Heart right ventricle (tissue), 16 donors: ENCODE measurements around the gene CAMSAP3. TPM values are rescaled to one million over a fixed set of nuclear protein-coding genes. Genes with fewer than 3 reads are reported as not detected.

ENCODE experiments used
- ATAC-seq, 8 donors: fragments of 200-7000 bp; cut with Tn5 transposase; one replicate each; pipeline ENCODE4 v1.9.1; 2020; ENCODE audit warnings: mild to moderate bottlenecking in 8 of 8, moderate library complexity in 8 of 8, moderate number of reproducible peaks in 1 of 8
- DNase-seq, 2 donors: peaks; one replicate each; pipeline ENCODE4 v3.0.0-alpha.2; 2020
- H3K27ac ChIP-seq, 10 donors: fragments of 200-600 bp; sonication (generic) in 2 of 10; one replicate each; pipeline versions ENCODE4 v1.5.0 to v1.8.0; 2020 to 2022; ENCODE audit warnings: mild to moderate bottlenecking in 3 of 10
- H3K27me3 ChIP-seq, 7 donors: fragments of 200-600 bp; one replicate each; pipeline ENCODE4 v1.8.0; 2021 to 2022; ENCODE audit warnings: mild to moderate bottlenecking in 2 of 7
- H3K36me3 ChIP-seq, 9 donors: fragments of 200-600 bp; sonication (generic) in 1 of 9; one replicate each; pipeline versions ENCODE4 v1.5.0 to v1.8.0; 2020 to 2022; ENCODE audit warnings: mild to moderate bottlenecking in 2 of 9
- H3K4me1 ChIP-seq, 9 donors: fragments of 200-600 bp; sonication (generic) in 1 of 9; one replicate each; pipeline versions ENCODE4 v1.5.0 to v1.8.0; 2020 to 2022; ENCODE audit warnings: mild to moderate bottlenecking in 4 of 9
- H3K4me3 ChIP-seq, 10 donors: fragments of 200-600 bp; sonication (generic) in 2 of 10; one replicate each; pipeline versions ENCODE4 v1.5.0 to v1.8.0; 2020 to 2022; ENCODE audit warnings: mild to moderate bottlenecking in 7 of 10, moderate library complexity in 2 of 10
- H3K9me3 ChIP-seq, 11 donors: fragments of 200-600 bp in 10 of 11; sonication (generic) in 2 of 11; one replicate each; pipeline versions ENCODE4 v1.5.0 to v1.8.0; 2013 to 2022; ENCODE audit warnings: mild to moderate bottlenecking in 2 of 11, control low read depth in 1 of 11, moderate library complexity in 1 of 11
- CTCF ChIP-seq, 9 donors: fragments of 200-600 bp; sonication (generic) in 2 of 9; IDR thresholded peaks; one replicate each; pipeline versions ENCODE4 v1.5.0 to v1.8.0; 2021 to 2022; ENCODE audit warnings: antibody characterized with exemption in 9 of 9, mild to moderate bottlenecking in 5 of 9, moderate library complexity in 1 of 9
- WGBS, 2 donors: extraction: QIAGEN DNeasy Blood & Tissue Kit; methylation state at CpG; one replicate each; pipeline ENCODE4 v1.1.7; 2013; ENCODE audit warnings: inconsistent platforms in 1 of 2; 5-methylcytosine and 5-hydroxymethylcytosine counted together
- intact Hi-C, 10 donors: fragments of 100-400 bp; cut with DNase I; formaldehyde crosslinking; loops; one replicate each; pipeline versions ENCODE4 v1.11.1 to v1.14.2; 2022
- polyA plus RNA-seq, 2 donors: library from polyadenylated mRNA; stranded (reverse); fragments of 200-250 nt; gene quantifications; one replicate each; pipeline ENCODE4 v1.2.3, GENCODE V29; 2013
- total RNA-seq, 10 donors: library from RNA; stranded (reverse); fragmentation: NEBNext Ultra II Directional in 3 of 10; extraction: Animal tissue kit (Norgen Biotek cat#: 25700) in 3 of 10; gene quantifications; one replicate each; pipeline versions ENCODE4 v1.2.1 to v1.2.4, GENCODE V29; 2021 to 2023
- donor health status: Arrhythmogenic right ventricular cardiomyopathy.
- donor health status: ischemic (EF 13 %, LVEDD 7.1; RV severe dilation, severe dysfunction).
- donor health status: healthy with polysubstance abuse.
- donor health status: DM: no; HTN: yes; CAD: no.
- donor health status: DM: no; HTN: no; CAD: no.
- donor health status: ischemic (EF 25% LVEDD 6.9; RV normal size, moderate dysfunction).
- donor health status: ischemic (EF 25% LVEDD 5.7; RV mildly dilated, moderate dysfunction).
- donor health status: healthy.
- donor health status: DM: yes; HTN: yes; CAD: no.
- donor health status: Ischemic cardiomyopathy.
- donor health status: ischemic (EF 35%, LVEDD 5.7; RV mildly dilated, moderate dysfunction).
- donor health status: nonischemic (EF 11% LVEDD 7.7; RV severe dilation, severe dysfunction).
- donor health status: DM: yes; HTN: yes; CAD: no.
- donor health status: PGD.
- donor health status: ischemic (EF 29% LVEDD 5.4; RV normal size, mild dysfunction).
- donor health status: nonischemic (EF 23%, LVEDD 6.1; RV moderate dilation, normal function).

CAMSAP3 gene
- total and polyA plus RNA-seq, 12 donors: 0.03 to 2.0 (median 0.29) TPM

- H3K4me3 ChIP-seq: no peak overlapping the region
- DNase-seq (no peak), ATAC-seq (no peak)
- H3K27ac ChIP-seq: no peak overlapping the region
- 79 to 84% methylated on average over 57 to 59 of the region's 59 CpGs for WGBS, 2 donors
- peaks cover 0 to 6% (median 0%) of the 10 kb centered on the region in 7 donors for H3K27me3 ChIP-seq
- no peak for TF ChIP-seq CTCF (IDR thresholded peaks at IDR 0.05)
- no peaks in the 10 kb centered on the region for H3K9me3 ChIP-seq
- H3K36me3 ChIP-seq: peaks cover 0 to 28% (median 8%) of the 10 kb centered on the region in 9 donors
- peaks cover 0 to 11% (median 2%) of the 10 kb centered on the region in 9 donors for H3K4me1 ChIP-seq
- intact Hi-C loops: no loop called here
Measured at GRCh38 chr19:7614859-7615741, 19.4 kb downstream of the CAMSAP3 start.

DNA sequence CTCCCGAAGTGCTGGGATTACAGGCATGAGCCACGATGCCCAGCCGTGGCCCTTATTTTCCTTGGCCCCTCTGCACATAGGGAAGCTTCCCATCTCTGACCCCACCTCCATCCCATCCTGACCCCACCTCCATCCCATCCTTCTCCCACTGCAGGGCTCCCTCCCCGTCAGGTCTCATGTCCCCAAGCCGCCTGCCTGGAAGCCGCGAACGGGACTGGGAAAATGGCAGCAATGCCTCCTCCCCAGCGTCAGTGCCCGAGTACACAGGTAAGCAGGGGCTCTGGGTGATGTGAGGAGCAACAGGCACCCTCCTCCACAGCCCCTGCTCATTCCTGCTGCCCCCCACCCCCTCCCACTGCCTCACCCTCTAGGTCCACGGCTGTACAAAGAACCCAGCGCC, 21.5 kb downstream of the CAMSAP3 start:
- peaks cover 0 to 49% (median 26%) of the 10 kb centered on the region in 9 donors for H3K36me3 ChIP-seq
- TF ChIP-seq CTCF (IDR thresholded peaks at IDR 0.05): no peak
- DNase-seq (no peak), ATAC-seq (no peak)
- no peak overlapping the region for H3K27ac ChIP-seq
- no peak overlapping the region for H3K4me3 ChIP-seq
- intact Hi-C loops: no loop called here
- H3K27me3 ChIP-seq: no peaks in the 10 kb centered on the region
- no peaks in the 10 kb centered on the region for H3K9me3 ChIP-seq
- WGBS, 2 donors: 87 to 88% methylated on average over 12 of the region's 12 CpGs
- H3K4me1 ChIP-seq: peaks cover 0 to 11% (median 2%) of the 10 kb centered on the region in 9 donors

DNA sequence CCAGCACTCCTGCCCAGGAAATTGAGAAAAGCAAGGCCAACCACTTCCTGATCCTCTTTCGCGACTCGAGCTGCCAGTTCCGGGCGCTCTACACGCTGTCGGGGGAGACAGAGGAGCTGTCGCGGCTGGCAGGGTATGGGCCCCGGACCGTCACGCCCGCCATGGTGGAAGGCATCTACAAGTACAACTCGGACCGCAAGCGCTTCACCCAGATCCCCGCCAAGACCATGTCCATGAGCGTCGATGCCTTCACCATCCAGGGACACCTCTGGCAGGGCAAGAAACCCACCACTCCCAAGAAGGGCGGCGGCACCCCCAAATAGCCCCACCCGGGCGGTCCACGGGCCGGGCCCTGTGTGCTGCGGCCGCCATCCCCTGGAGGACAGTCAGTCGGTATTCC, 22.1 kb downstream of the CAMSAP3 start:
- TF ChIP-seq CTCF (IDR thresholded peaks at IDR 0.05): no peak
- H3K9me3 ChIP-seq: no peaks in the 10 kb centered on the region
- 93 to 94% methylated on average over 28 of the region's 28 CpGs for WGBS, 2 donors
- no peak for ATAC-seq
- intact Hi-C loops: no loop called here
- no peak for DNase-seq
- no peak overlapping the region for H3K27ac ChIP-seq
- H3K36me3 ChIP-seq: peaks cover 0 to 54% (median 32%) of the 10 kb centered on the region in 9 donors
- no peak overlapping the region for H3K4me3 ChIP-seq
- no peaks in the 10 kb centered on the region for H3K27me3 ChIP-seq
- H3K4me1 ChIP-seq: peaks cover 0 to 11% (median 2%) of the 10 kb centered on the region in 9 donors

DNA sequence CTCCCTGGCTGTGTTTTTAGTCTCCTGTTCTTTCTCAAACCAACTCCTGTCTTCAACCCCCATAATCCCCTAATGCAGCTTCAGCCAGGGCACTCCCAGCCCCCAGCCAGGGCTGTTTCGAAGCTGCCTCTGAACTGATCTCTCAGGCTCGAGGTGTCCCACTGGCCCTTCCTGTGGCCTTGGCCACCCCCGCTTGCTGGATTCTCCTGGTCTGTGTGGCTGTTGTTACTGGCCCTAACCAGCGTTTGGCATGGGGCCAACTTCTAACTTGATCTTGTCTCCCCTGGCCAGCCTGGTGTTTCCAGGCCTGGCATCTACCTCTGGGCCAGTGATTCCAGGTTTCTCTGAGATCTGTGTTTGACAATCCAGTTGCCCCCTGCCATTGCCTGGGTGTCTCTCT, 22.7 kb downstream of the CAMSAP3 start:
- intact Hi-C loops: no loop called here
- Histone ChIP-seq H3K27ac (peak overlapping the region in 2 of 10 donors; percentile 42 to 60), H3K9me3 (no peaks in the 10 kb centered on the region), H3K4me3 (no peak overlapping the region), H3K27me3 (no peaks in the 10 kb centered on the region), H3K36me3 (peaks cover 0 to 60% (median 38%) of the 10 kb centered on the region in 9 donors), H3K4me1 (peaks cover 0 to 11% (median 2%) of the 10 kb centered on the region in 9 donors)
- WGBS, 2 donors: 64 to 69% methylated on average over 4 of the region's 4 CpGs
- TF ChIP-seq CTCF (IDR thresholded peaks at IDR 0.05): no peak
- ATAC-seq (peak in 3 of 8 donors; percentile 4 to 23 (median 23)), DNase-seq (no peak)
